Naive thymus-derived CD8-positive, alpha-beta T cell (primary cell): ENCODE data around the gene GRK4. TPM values are rescaled to one million over a fixed set of nuclear protein-coding genes. Genes with fewer than 3 reads are reported as not detected.
"Not testable (repeated sequence)": the region's sequence is repeated elsewhere in the genome, so short reads cannot be mapped to it uniquely, and the experiment has no call there.

ENCODE experiments used
- ATAC-seq, 2 donors: fragments of 150-1000 bp; cut with Tn5 transposase in 1 of 2; sonication (Bioruptor Pico), chemical (Tn5 transposase) in 1 of 2; 1 replicate in 1 of 2; 2 replicates in 1 of 2; pipeline ENCODE4 v1.10.0; 2021; ENCODE audit warnings: mild to moderate bottlenecking in 2 of 2, moderate library complexity in 2 of 2
- POLR2A ChIA-PET: fragments of 350-600 bp; sonication (Branson Sonifier 250); formaldehyde crosslinking; loops from one replicate; lab custom pipeline; 2021; ENCODE audit warnings: antibody characterized with exemption; lab: Charles Lee
- DNase-seq, 10 donors: peaks; one replicate each; pipeline versions ENCODE4 v3.0.0 to v3.0.0-alpha.2; 2020 to 2022
- H3K27ac Mint-ChIP-seq, 10 donors: one replicate each; pipeline ENCODE4 v1.8.0; 2020 to 2022; ENCODE audit warnings: mild to moderate bottlenecking in 10 of 10, mixed read lengths in 10 of 10, moderate library complexity in 4 of 10, inconsistent platforms in 1 of 10
- H3K27me3 Mint-ChIP-seq, 5 donors: one replicate each; pipeline ENCODE4 v1.8.0; 2021 to 2022; ENCODE audit warnings: mixed read lengths in 5 of 5
- H3K36me3 Mint-ChIP-seq, 3 donors: one replicate each; pipeline ENCODE4 v1.8.0; 2020 to 2022; ENCODE audit warnings: mixed read lengths in 3 of 3, mild to moderate bottlenecking in 2 of 3, inconsistent platforms in 1 of 3
- H3K4me1 Mint-ChIP-seq, 4 donors: one replicate each; pipeline ENCODE4 v1.8.0; 2021 to 2022; ENCODE audit warnings: mixed read lengths in 4 of 4
- H3K4me3 Mint-ChIP-seq, 10 donors: one replicate each; pipeline ENCODE4 v1.8.0; 2020 to 2022; ENCODE audit warnings: mild to moderate bottlenecking in 10 of 10, mixed read lengths in 10 of 10, moderate library complexity in 6 of 10, inconsistent platforms in 1 of 10
- H3K9me3 Mint-ChIP-seq, 9 donors: one replicate each; pipeline ENCODE4 v1.8.0; 2020 to 2022; ENCODE audit warnings: mixed read lengths in 9 of 9, mild to moderate bottlenecking in 3 of 9, inconsistent platforms in 1 of 9, moderate library complexity in 1 of 9
- polyA plus RNA-seq, 3 donors: library from polyadenylated mRNA; unstranded; fragments of 300-500 nt; fragmentation: Illumina TruSeq; gene quantifications; one replicate each; pipeline ENCODE4 v1.2.3, GENCODE V29; 2021
- total RNA-seq, 8 experiments: library from RNA in 2 of 8; stranded (reverse) in 2 of 8; gene quantifications; one replicate each; pipeline ENCODE4 v1.2.3 and lab custom pipeline; 2021 to 2026

GRK4 gene
- total RNA-seq (1 to 10 TPM; 3.7 to 6.0 TPM), polyA plus RNA-seq (1 to 10 TPM in 1 of 3 donors, under 1 TPM in 2; 0.87 to 1.5 (median 0.90) TPM), total RNA-seq (lab: John Stamatoyannopoulos, UW) (2.0 to 5.4 (median 3.2) reads per million in 6 experiments)

DNA sequence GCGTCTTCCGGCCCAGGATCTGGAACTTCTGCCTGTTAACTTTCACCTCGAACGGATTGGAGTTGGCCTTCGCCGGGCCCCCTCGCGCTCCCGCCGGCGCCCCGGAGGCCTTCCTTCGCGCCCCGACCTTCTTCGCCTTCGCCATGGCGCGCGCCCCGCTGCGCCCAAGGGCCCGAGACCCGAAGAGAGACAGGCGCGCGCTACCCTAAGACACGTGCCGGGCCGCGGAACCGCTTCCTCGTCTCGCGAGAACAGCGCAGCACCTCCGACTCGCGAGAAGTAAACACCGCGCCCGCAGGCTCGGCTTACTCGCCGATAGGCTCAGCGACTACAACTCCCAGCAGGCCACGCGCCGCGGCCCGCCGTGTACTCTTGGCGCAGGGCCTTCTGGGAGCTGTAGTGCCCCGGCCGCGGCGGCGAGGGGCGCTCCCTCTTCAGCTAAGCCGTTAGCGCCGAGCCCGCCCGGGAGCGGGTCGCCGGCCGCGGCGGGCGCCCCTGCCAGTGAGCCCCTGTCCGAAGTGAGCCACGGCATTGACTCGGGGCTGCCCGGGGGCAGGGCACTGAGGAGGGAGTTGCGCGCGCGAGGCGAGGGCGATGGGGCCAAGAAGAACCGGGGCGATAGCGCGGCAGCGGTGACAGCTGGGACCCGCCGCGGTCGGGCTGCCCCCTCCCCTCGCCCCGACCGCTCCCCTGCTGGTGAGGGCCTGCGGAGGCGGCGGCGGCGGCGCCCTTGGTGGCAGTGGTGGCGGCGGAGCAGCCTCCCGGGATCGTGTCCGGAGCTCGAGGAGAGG, at the start of gene GRK4, which contains the start of gene NOP14:
Gene GRK4 (plus strand): TSS at position 397 of the 791 bp plus-strand sequence. CDS start 500 bp downstream, outside the sequence.
Gene NOP14 (minus strand): TSS at position 232 of the 791 bp plus-strand sequence. CDS start 87 bp downstream, at position 145.
- POLR2A ChIA-PET, result interaction anchor here (0.6 to 4.0 kb wide), 19 partner anchors 9 to 1719 kb away, joined by 3 to 28 read pairs (median 3); partner anchors contain the start of genes HTT, HTT-AS and NSD2
- H3K27me3 Mint-ChIP-seq, result no peaks in the 10 kb centered on the region
- peak; percentile 80 to 90 for ATAC-seq
- DNase-seq, result peak; percentile 94 to 99 (median 97)
- H3K4me1 Mint-ChIP-seq, result peaks cover 19 to 48% (median 37%) of the 10 kb centered on the region in 4 donors
- no peaks in the 10 kb centered on the region for H3K9me3 Mint-ChIP-seq
- peak within 1 kb of the TSS; percentile 82 to 96 (median 90) for H3K27ac Mint-ChIP-seq
- peak within 1 kb of the TSS; percentile 79 to 92 (median 88) for H3K4me3 Mint-ChIP-seq
- peaks cover 0 to 18% (median 0%) of the 10 kb centered on the region in 3 donors for H3K36me3 Mint-ChIP-seq

DNA sequence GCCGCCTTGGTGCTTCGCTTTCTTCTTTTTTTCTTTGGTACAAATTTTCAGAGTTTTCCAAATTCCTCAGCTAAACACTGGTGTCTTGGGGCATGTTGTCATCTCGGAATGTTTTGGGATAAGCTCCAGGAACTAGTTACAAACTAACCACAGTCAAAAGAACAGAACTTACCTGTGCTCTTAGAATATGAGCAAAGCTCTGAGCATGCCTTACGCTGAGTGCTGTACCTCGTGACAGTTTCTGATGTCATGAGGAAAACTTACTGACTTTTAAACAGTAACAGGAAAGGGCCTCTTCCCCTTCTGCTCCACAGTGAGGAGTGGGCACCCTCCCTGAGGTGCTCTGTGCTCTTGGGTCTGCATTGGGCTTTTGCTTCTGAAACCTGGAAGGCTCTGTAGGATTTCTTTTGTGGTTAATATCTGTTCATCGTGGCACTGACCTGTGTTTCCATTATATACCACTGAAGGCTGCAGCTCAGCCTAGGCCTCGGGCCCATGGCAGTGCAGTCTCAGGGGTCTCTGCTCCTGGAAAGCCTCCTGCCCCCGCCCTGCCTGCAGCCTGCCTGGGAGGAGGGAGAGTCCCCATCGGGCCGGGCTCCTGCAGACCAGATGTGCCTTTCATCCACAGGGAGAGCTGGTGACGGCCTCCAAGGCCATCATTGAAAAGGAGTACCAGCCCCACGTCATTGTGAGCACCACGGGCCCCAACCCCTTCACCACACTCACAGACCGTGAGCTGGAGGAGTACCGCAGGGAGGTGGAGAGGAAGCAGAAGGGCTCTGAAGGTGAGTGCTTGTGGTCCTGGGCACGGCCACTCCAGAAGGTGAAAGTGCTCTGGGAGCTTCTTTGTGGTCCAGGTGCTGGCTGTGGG, 48.9 kb upstream of the GRK4 start:
- H3K4me3 Mint-ChIP-seq, result no peak overlapping the region
- no peaks in the 10 kb centered on the region for H3K27me3 Mint-ChIP-seq
- H3K27ac Mint-ChIP-seq, result peak overlapping the region in 8 of 10 donors; percentile 37 to 84 (median 57)
- peaks cover 0 to 2% (median 0%) of the 10 kb centered on the region in 9 donors for H3K9me3 Mint-ChIP-seq
- H3K36me3 Mint-ChIP-seq, result peaks cover 2 to 81% (median 35%) of the 10 kb centered on the region in 3 donors
- peaks cover 12 to 34% (median 23%) of the 10 kb centered on the region in 4 donors for H3K4me1 Mint-ChIP-seq
- DNase-seq (no peak), ATAC-seq (peak in 1 of 2 donors; percentile 45)
- POLR2A ChIA-PET, result interaction anchor here (1.1 to 1.2 kb wide), 2 partner anchors 9 to 15 kb away, joined by 3 to 4 read pairs; no protein-coding TSS in a partner anchor

DNA sequence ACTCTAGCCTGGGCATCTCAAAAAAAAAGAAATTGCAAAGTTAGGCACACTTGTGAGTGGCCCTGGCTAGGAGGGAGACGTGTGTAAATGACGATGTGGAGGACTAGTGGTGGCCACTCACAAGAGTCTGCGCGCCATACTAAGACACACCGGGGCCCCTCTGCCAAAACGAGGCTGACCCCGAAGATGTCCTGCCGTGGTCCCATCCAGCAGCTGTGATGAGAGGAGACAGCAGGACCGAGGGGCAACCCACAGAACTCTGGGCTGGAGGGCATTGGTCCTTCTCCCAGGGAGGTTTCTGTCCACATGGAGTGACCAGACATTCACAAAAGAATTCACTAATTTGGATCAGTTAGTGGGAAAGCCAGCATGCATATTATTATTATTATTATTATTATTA, 47.6 kb upstream of the GRK4 start:
- Mint-ChIP-seq H3K36me3 (peaks cover 7 to 81% (median 42%) of the 10 kb centered on the region in 3 donors), H3K27me3 (no peaks in the 10 kb centered on the region), H3K4me1 (peaks cover 22 to 45% (median 36%) of the 10 kb centered on the region in 4 donors), H3K27ac (no peak overlapping the region), H3K9me3 (peaks cover 0 to 9% (median 0%) of the 10 kb centered on the region in 9 donors), H3K4me3 (no peak overlapping the region)
- DNase-seq (no peak), ATAC-seq (no peak)
- POLR2A ChIA-PET, result no interaction called here

DNA sequence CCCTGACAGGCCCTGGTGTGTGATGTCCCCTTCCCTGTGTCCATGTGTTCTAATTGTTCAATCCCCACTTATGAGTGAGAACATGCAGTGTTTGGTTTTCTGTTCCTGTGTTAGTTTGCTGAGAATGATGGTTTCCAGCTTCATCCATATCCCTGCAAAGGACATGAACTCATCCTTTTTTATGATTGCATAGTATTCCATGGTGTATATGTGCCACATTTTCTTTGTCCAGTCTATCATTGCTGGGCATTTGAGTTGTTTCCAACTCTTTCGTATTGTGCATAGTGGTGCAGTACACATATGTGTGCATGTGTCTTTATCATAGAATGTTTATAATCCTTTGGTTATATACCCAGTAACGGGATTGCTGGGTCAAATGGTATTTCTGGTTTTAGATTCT, 46.7 kb upstream of the GRK4 start:
- H3K27me3 Mint-ChIP-seq, DNase-seq, ATAC-seq, H3K4me3 Mint-ChIP-seq, H3K9me3 Mint-ChIP-seq, POLR2A ChIA-PET: not testable (repeated sequence)
- H3K27ac Mint-ChIP-seq, result peak overlapping the region in 3 of 10 donors; percentile 18 to 66 (median 28)
- peaks cover 26 to 53% (median 45%) of the 10 kb centered on the region in 4 donors for H3K4me1 Mint-ChIP-seq
- H3K36me3 Mint-ChIP-seq, result peaks cover 7 to 82% (median 42%) of the 10 kb centered on the region in 3 donors

DNA sequence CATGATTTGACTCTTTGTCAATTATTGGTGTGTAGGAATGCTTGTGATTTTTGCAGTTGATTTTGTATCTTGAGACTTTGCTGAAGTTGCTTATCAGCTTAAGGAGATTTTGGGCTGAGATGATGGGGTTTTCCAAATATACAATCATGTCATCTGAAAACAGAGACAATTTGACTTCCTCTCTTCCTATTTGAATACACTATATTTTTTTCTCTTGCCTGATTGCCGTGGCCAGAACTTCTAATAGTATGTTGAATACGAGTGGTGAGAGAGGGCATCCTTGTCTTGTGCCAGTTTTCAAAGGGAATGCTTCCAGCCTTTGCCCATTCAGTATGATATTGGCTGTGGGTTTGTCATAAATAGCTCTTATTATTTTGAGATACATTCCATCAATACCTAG, 45.1 kb upstream of the GRK4 start:
- H3K4me3 Mint-ChIP-seq, H3K27me3 Mint-ChIP-seq, H3K9me3 Mint-ChIP-seq, DNase-seq, ATAC-seq, POLR2A ChIA-PET: not testable (repeated sequence)
- Mint-ChIP-seq H3K4me1 (peaks cover 33 to 69% (median 61%) of the 10 kb centered on the region in 4 donors), H3K36me3 (peaks cover 7 to 78% (median 42%) of the 10 kb centered on the region in 3 donors), H3K27ac (peak overlapping the region in 5 of 10 donors; percentile 12 to 72 (median 17))

- H3K4me1 Mint-ChIP-seq, result peaks cover 35 to 73% (median 65%) of the 10 kb centered on the region in 4 donors
- H3K36me3 Mint-ChIP-seq, result peaks cover 7 to 81% (median 42%) of the 10 kb centered on the region in 3 donors
- DNase-seq, H3K9me3 Mint-ChIP-seq, H3K4me3 Mint-ChIP-seq, ATAC-seq, H3K27me3 Mint-ChIP-seq: not testable (repeated sequence)
- POLR2A ChIA-PET, result interaction anchor here (1.1 kb wide), 1 partner anchor 12 kb away, joined by 3 read pairs; no protein-coding TSS in a partner anchor
- H3K27ac Mint-ChIP-seq, result peak overlapping the region in 4 of 10 donors; percentile 15 to 72 (median 27)
These were observed 44.7 kb upstream of the GRK4 start for GRCh38 chr4:2918714-2919113.

DNA sequence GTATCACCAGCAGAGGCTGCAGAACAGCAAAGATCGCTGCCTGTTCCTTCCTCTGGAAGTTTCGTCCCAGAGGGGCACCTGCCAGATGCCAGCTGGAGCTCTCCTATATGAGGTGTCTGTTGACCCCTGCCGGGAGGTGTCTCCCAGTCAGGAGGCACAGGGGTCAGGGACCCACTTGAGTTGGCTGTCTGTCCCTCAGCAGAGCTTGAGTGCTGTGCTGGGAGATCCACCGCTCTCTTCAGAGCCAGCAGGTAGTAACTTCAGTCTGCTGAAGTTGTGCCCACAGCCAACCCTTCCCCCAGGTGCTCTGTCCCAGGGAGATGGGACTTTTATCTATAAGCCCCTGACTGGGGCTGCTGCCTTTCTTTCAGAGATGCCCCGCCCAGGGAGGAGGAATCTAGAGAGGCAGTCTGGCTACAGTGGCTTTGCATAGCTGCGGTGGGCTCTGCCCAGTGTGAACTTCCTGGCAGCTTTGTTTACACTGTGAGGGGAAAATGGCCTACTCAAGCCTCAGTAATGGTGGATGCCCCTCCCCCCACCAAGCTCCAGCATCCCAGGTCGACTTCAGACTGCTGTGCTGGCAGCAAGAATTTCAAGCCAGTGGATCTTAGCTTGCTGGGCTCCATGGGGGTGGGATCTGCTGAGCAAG, 40.8 kb upstream of the GRK4 start:
- ATAC-seq, result peak; percentile 25 to 46
- peaks cover 7 to 76% (median 28%) of the 10 kb centered on the region in 3 donors for H3K36me3 Mint-ChIP-seq
- not testable (repeated sequence) for H3K27me3 Mint-ChIP-seq, H3K9me3 Mint-ChIP-seq
- peak overlapping the region; percentile 81 to 95 (median 91) for H3K27ac Mint-ChIP-seq
- POLR2A ChIA-PET, result interaction anchor here (1.1 to 1.8 kb wide), 3 partner anchors 8 to 87 kb away, joined by 3 to 7 read pairs (median 4); no protein-coding TSS in a partner anchor
- H3K4me3 Mint-ChIP-seq, result peak overlapping the region in 9 of 10 donors; percentile 6 to 74 (median 49)
- peak in 6 of 10 donors; percentile 20 to 48 (median 35) for DNase-seq
- H3K4me1 Mint-ChIP-seq, result peaks cover 28 to 60% (median 57%) of the 10 kb centered on the region in 4 donors

DNA sequence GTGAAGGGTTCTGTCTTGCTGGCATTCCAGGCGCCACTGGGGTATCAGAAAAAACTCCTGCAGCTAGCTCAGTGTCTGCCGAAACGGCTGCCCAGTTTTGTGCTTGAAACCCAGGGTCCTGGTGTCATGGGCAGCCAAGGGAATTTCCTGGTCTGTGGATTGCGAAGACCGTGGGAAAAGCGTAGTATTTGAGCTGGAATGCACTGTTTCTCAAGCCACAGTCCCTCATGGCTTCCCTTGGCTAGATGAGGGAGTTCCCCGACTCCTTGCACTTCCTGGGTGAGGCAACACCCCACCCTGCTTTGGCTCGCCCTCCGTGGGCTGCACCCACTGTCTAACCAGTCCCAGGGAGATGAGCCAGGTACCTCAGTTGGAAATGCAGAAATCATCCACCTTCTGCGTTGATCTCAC, 40.2 kb upstream of the GRK4 start:
- DNase-seq (peak in 1 of 10 donors; percentile 19), ATAC-seq (peak; percentile 42 to 53)
- POLR2A ChIA-PET, result interaction anchor here (0.7 to 1.8 kb wide), 5 partner anchors 8 to 88 kb away, joined by 3 to 7 read pairs (median 4); no protein-coding TSS in a partner anchor
- Mint-ChIP-seq H3K4me3 (peak overlapping the region in 9 of 10 donors; percentile 20 to 74 (median 56)), H3K4me1 (peaks cover 27 to 55% (median 51%) of the 10 kb centered on the region in 4 donors), H3K9me3 (peaks cover 0 to 9% (median 0%) of the 10 kb centered on the region in 9 donors), H3K27me3 (no peaks in the 10 kb centered on the region), H3K27ac (peak overlapping the region; percentile 82 to 95 (median 91)), H3K36me3 (peaks cover 7 to 76% (median 23%) of the 10 kb centered on the region in 3 donors)

- ATAC-seq, result no peak
- H3K27ac Mint-ChIP-seq, result peak overlapping the region; percentile 82 to 95 (median 91)
- no peaks in the 10 kb centered on the region for H3K27me3 Mint-ChIP-seq
- peaks cover 27 to 49% (median 47%) of the 10 kb centered on the region in 4 donors for H3K4me1 Mint-ChIP-seq
- peaks cover 7 to 73% (median 17%) of the 10 kb centered on the region in 3 donors for H3K36me3 Mint-ChIP-seq
- H3K9me3 Mint-ChIP-seq, result peaks cover 0 to 9% (median 0%) of the 10 kb centered on the region in 9 donors
- DNase-seq, result no peak
- peak overlapping the region in 7 of 10 donors; percentile 20 to 74 (median 58) for H3K4me3 Mint-ChIP-seq
- POLR2A ChIA-PET, result interaction anchor here (0.7 to 2.2 kb wide), 6 partner anchors 8 to 89 kb away, joined by 3 to 11 read pairs (median 4); no protein-coding TSS in a partner anchor
These were observed 39.6 kb upstream of the GRK4 start for GRCh38 chr4:2923668-2924173.

DNA sequence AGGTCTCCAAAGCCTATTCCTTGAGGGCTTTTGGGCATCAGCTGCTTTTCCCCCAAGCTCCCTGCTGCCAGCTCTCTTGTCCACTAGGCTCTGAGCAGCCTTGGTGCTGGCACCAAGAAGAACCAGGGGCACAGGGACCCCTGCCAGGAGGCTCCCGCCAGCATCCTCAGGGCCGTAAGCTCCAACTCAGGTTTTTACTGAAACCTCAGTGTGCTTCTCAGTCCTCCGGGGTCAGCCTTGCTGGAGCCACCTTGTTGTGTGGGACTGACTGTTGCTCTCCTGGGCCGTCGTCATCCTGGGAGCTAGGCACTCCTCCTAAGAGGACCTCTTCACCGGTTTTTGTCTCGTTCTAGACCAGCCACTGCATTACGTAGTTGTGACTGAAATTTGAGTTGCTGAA, 39.1 kb upstream of the GRK4 start:
- H3K27ac Mint-ChIP-seq, result peak overlapping the region in 9 of 10 donors; percentile 39 to 93 (median 88)
- H3K9me3 Mint-ChIP-seq, result peaks cover 0 to 9% (median 0%) of the 10 kb centered on the region in 9 donors
- peaks cover 27 to 48% (median 45%) of the 10 kb centered on the region in 4 donors for H3K4me1 Mint-ChIP-seq
- no peak overlapping the region for H3K4me3 Mint-ChIP-seq
- ATAC-seq (no peak), DNase-seq (no peak)
- H3K27me3 Mint-ChIP-seq, result no peaks in the 10 kb centered on the region
- peaks cover 7 to 76% (median 13%) of the 10 kb centered on the region in 3 donors for H3K36me3 Mint-ChIP-seq
- POLR2A ChIA-PET, result interaction anchor here (1.1 to 2.2 kb wide), 2 partner anchors 8 to 11 kb away, joined by 5 to 11 read pairs; no protein-coding TSS in a partner anchor
